Psoas muscle (tissue), 8 donors: ENCODE results near the gene FRYL. TPM values are rescaled to one million over a fixed set of nuclear protein-coding genes. Genes with fewer than 3 reads are reported as not detected.
"Not testable (repeated sequence)": the region's sequence is repeated elsewhere in the genome, so short reads cannot be mapped to it uniquely, and the experiment has no call there.

Experiments used
- ATAC-seq, 4 donors: fragments of 200-7000 bp; cut with Tn5 transposase; one replicate each; pipeline ENCODE4 v1.9.1; 2020; ENCODE audit warnings: moderate library complexity in 3 of 4, mild to moderate bottlenecking in 2 of 4
- DNase-seq, 2 donors: peaks; one replicate each; pipeline ENCODE4 v3.0.0-alpha.2; 2020
- H3K27ac ChIP-seq: fragments of 200-600 bp; one replicate; pipeline ENCODE4 v1.8.0; 2022
- H3K27me3 ChIP-seq, 3 donors: fragments of 200-600 bp in 1 of 3; one replicate each; pipeline versions ENCODE4 v1.6.1 to v1.8.0; 2013 to 2022; ENCODE audit warnings: low read length in 2 of 3, mild to moderate bottlenecking in 2 of 3, moderate library complexity in 1 of 3; ENCODE audit not compliant: insufficient read depth in 3 of 3
- H3K36me3 ChIP-seq, 2 donors: fragments of 200-600 bp in 1 of 2; one replicate each; pipeline versions ENCODE4 v1.6.1 to v1.8.0; 2013 to 2022; ENCODE audit warnings: low read depth in 1 of 2, mild to moderate bottlenecking in 1 of 2, moderate library complexity in 1 of 2; ENCODE audit not compliant: insufficient read depth in 1 of 2
- H3K4me1 ChIP-seq: fragments of 200-600 bp; one replicate; pipeline ENCODE4 v1.8.0; 2022
- H3K4me3 ChIP-seq: fragments of 200-600 bp; one replicate; pipeline ENCODE4 v1.8.0; 2022; ENCODE audit warnings: mild to moderate bottlenecking
- H3K9me3 ChIP-seq: fragments of 200-600 bp; one replicate; pipeline ENCODE4 v1.8.0; 2022
- WGBS, 3 donors: extraction: QIAGEN DNeasy Blood & Tissue Kit; methylation state at CpG; one replicate each; pipeline versions ENCODE4 v1.1.6 to v1.1.7; 2013; 5-methylcytosine and 5-hydroxymethylcytosine counted together
- intact Hi-C, 2 donors: fragments of 100-400 bp; cut with DNase I; formaldehyde crosslinking; loops; one replicate each; pipeline versions ENCODE4 v1.11.0 to v1.14.2; 2022
- polyA plus RNA-seq, 3 donors: library from polyadenylated mRNA; stranded (reverse); fragments of 200-250 nt; gene quantifications; one replicate each; pipeline ENCODE4 v1.2.3, GENCODE V29; 2013
- total RNA-seq, 4 donors: library from RNA; stranded (reverse); fragmentation: NEBNext Ultra II Directional in 2 of 4; extraction: Animal tissue kit (Norgen Biotek cat#: 25700) in 2 of 4; gene quantifications; one replicate each; pipeline versions ENCODE4 v1.2.1 to v1.2.4, GENCODE V29; 2021 to 2023
- TF ChIP-seq, protein P1 (sequence below): fragments of 200-600 bp; IDR thresholded peaks from one replicate; pipeline ENCODE4 v1.8.0; 2022; ENCODE audit warnings: antibody characterized with exemption
- donor health status: healthy with polysubstance abuse.
- donor health status: DM: no; HTN: no; CAD: no; lungs with moderate emphysema.
- donor health status: Bipolar disorder and iron deficiency.
- donor health status: healthy.
- donor health status: DM: yes; HTN: yes; CAD: no.
- donor health status: DM: no; HTN: no; CAD: no.
- donor health status: DM: no; HTN: no; CAD: no.
- donor health status: DM: yes; HTN: yes; CAD: no.

Gene FRYL
- total and polyA plus RNA-seq, 7 donors, result 4.8 to 21.7 (median 15.0) TPM

DNA sequence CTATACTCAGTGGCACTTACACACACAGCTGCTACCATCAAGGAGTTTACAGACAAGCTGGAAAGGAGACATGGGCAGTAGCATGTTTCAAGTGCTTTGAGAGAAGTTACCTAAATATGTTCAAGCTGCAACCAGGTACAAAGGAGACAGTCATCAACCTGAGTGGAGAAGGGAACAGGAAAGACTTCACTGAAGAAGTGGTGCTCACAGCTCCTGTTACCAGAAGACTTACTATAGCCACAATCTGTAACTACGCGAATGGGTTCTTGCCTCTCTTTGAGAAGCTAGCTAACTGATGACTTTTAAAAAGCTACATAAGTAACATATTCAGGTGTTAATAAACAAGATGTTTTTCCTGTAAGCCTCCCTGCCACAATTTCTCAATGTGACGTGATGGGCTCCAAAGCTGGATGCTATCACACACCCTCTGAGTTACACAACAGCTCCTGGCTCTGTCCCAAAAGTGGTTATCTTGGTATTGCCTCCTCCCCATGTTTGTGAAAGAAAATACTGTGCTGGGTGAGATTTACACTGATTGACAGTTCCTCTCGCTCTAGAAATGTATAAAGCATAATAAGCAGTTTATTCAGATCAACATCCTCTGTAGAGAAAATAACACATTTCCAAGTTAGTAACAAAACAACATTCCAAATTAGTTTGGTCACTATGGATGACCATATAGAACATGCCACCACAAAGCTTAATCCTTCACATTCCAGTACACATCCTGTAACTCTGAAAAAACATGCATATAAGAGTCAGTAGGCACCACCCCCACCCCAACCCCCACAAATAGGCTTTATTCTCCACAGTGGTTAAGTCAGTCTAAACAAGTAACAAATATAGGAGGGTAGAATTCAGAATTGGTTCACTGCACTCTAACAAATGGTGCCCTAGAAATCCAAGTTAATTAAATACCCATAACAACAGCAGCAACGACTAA lies 81.8 kb downstream of the FRYL start:
- ATAC-seq, result peak; percentile 71 to 84 (median 74)
- WGBS, 3 donors, result 41 to 58% (median 49%) methylated on average over 5 of the region's 5 CpGs
- peak in 1 of 2 donors; percentile 30 for DNase-seq
- TF ChIP-seq, protein P1, sequence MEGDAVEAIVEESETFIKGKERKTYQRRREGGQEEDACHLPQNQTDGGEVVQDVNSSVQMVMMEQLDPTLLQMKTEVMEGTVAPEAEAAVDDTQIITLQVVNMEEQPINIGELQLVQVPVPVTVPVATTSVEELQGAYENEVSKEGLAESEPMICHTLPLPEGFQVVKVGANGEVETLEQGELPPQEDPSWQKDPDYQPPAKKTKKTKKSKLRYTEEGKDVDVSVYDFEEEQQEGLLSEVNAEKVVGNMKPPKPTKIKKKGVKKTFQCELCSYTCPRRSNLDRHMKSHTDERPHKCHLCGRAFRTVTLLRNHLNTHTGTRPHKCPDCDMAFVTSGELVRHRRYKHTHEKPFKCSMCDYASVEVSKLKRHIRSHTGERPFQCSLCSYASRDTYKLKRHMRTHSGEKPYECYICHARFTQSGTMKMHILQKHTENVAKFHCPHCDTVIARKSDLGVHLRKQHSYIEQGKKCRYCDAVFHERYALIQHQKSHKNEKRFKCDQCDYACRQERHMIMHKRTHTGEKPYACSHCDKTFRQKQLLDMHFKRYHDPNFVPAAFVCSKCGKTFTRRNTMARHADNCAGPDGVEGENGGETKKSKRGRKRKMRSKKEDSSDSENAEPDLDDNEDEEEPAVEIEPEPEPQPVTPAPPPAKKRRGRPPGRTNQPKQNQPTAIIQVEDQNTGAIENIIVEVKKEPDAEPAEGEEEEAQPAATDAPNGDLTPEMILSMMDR, result no peak
- H3K36me3 ChIP-seq, result no peaks in the 10 kb centered on the region
- peaks cover 30% of the 10 kb centered on the region for H3K4me1 ChIP-seq
- no peak overlapping the region for H3K4me3 ChIP-seq
- intact Hi-C loops, result no loop called here
- H3K27me3 ChIP-seq, result no peaks in the 10 kb centered on the region
- H3K27ac ChIP-seq, result no peak overlapping the region
- no peaks in the 10 kb centered on the region for H3K9me3 ChIP-seq

DNA sequence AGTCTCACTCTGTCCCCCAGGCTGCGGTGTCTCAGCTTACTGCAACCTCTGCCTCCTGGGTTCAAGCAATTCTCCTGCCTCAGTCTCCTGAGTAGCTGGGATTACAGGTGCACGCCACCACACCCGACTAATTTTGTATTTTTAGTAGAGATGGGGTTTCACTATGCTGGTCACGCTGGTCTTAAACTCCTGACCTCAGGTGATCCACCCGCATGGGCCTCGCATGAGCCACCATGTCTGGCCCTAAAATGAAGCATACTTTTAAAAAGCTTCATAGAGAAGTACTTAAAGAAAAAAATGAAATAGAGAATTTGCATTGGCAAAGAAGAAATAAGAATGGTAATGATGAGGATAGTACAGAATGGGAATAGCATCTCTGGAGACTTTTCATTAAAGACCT lies 82.6 kb downstream of the FRYL start:
- H3K27ac ChIP-seq, ATAC-seq, intact Hi-C loops, DNase-seq, H3K4me3 ChIP-seq, H3K36me3 ChIP-seq, H3K27me3 ChIP-seq, H3K9me3 ChIP-seq: not testable (repeated sequence)
- WGBS, 3 donors, result 70 to 89% (median 76%) methylated on average over 6 of the region's 6 CpGs
- peaks cover 38% of the 10 kb centered on the region for H3K4me1 ChIP-seq

DNA sequence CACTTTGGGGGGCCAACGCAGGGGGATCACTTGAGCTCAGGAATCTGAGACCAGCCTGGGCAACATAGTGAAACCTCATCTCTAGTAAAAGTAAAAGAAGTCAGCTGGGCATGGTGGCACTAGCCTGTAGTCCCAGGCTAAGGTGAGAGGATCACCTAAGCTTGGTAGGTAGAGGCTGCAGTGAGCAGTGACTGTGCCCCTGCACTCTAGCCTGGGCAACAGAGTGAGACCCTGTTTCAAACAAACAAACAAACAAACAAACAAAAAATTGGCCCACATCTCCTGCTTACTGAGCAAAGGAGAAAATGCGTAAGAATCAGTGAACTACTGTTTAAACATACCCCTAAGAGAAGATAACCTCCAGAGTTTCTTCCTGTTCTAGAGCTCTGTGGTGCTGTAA lies 85.3 kb downstream of the FRYL start:
- WGBS, 3 donors, result 79 to 88% (median 85%) methylated on average over 2 of the region's 2 CpGs

DNA sequence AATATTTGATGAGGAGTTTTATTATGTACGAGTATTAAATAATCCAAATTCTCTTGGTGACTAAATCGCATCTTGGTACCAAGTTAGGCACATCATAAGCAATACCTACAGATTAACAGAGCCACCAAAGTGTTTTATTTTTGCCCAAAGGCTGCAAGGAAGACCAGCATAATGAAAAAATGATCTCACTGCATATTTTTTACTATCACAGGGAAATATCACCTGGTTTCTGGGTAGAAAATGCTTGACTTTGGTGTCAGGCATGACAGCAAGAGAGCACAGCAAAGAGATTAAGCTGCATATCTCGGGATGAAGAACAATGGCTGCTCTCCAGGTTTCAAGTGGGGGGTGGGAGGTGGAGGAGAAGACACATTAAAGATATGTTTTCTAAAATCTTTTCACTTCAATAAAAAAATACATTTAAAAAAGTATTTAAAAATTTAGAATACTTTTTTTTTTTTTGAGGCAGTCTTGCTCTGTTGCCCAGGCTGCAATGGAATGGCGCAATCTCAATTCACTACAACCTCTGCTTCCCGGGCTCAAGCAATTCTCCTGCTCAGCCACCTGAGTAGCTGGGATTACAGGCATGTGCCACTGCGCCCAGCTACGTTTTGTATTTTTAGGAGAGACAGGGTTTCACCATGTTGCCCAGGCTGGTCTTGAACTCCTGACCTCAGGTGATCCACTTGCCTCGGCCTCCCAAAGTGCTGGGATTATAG lies 86.1 kb downstream of the FRYL start:
- TF ChIP-seq, protein P1, result no peak
- DNase-seq (no peak), ATAC-seq (no peak)
- intact Hi-C loops, result no loop called here
- Histone ChIP-seq H3K27me3 (no peaks in the 10 kb centered on the region), H3K36me3 (no peaks in the 10 kb centered on the region), H3K4me1 (peaks cover 30% of the 10 kb centered on the region), H3K9me3 (no peaks in the 10 kb centered on the region), H3K4me3 (no peak overlapping the region), H3K27ac (no peak overlapping the region)
- WGBS, 3 donors, result 86 to 87% (median 86%) methylated on average over 8 of the region's 8 CpGs

More for the DNA sequence above, 85.3 kb downstream of the FRYL start:
- Histone ChIP-seq H3K9me3 (no peaks in the 10 kb centered on the region), H3K27ac (no peak overlapping the region), H3K36me3 (no peaks in the 10 kb centered on the region), H3K4me3 (no peak overlapping the region), H3K27me3 (no peaks in the 10 kb centered on the region), H3K4me1 (peaks cover 38% of the 10 kb centered on the region)
- DNase-seq (no peak), ATAC-seq (no peak)
- intact Hi-C loops, result no loop called here
- TF ChIP-seq, protein P1, result no peak

DNA sequence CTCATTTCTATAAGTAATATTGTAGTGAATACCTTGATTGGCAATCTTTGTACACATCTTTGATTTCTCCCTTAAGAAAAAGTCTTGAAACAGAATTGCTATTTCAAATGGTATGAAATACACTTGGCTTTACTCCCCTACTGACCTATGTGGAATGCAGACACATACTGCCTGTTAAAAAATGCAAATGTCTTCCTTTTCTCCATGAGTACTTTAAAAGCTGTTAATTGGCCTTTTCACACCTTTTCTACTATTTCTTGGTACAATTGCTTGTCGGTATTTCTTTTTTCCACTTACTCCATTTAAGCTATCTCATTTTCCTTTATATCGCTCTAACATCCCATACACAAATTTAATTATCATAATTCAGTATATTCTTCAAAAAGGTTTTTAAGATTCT lies 87.2 kb downstream of the FRYL start:
- Histone ChIP-seq H3K36me3 (no peaks in the 10 kb centered on the region), H3K9me3 (no peaks in the 10 kb centered on the region), H3K27me3 (no peaks in the 10 kb centered on the region), H3K27ac (no peak overlapping the region), H3K4me3 (no peak overlapping the region), H3K4me1 (peaks cover 25% of the 10 kb centered on the region)
- TF ChIP-seq, protein P1, result no peak
- ATAC-seq (no peak), DNase-seq (no peak)
- WGBS, 3 donors, result 77 to 81% (median 80%) methylated on average over 2 of the region's 2 CpGs
- intact Hi-C loops, result no loop called here
